ENCODE data around the gene TNRC18. TPM values are rescaled to one million over a fixed set of nuclear protein-coding genes. Genes with fewer than 3 reads are reported as not detected.

The TNRC18 gene
- total and polyA plus RNA-seq, 4 donors: 2.3 to 37.1 (median 20.4) TPM

- TF ChIP-seq ZBTB33 (IDR thresholded peaks at IDR 0.05): no peak
- TF ChIP-seq EGR1 (IDR thresholded peaks at IDR 0.05; ENCODE audit: low read depth in 2 of 2): no peak
- TF ChIP-seq, protein P1, sequence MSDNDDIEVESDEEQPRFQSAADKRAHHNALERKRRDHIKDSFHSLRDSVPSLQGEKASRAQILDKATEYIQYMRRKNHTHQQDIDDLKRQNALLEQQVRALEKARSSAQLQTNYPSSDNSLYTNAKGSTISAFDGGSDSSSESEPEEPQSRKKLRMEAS (IDR thresholded peaks at IDR 0.05): no peak
- TF ChIP-seq NR2F2 (IDR thresholded peaks at IDR 0.05): no peak
- TF ChIP-seq FOXA2 (IDR thresholded peaks at IDR 0.05): no peak
- TF ChIP-seq, protein P2, sequence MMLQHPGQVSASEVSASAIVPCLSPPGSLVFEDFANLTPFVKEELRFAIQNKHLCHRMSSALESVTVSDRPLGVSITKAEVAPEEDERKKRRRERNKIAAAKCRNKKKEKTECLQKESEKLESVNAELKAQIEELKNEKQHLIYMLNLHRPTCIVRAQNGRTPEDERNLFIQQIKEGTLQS (IDR thresholded peaks at IDR 0.05): no peak
- no peak for TF ChIP-seq YY1 (IDR thresholded peaks at IDR 0.05)
- TF ChIP-seq HNF4G (IDR thresholded peaks at IDR 0.05): no peak
Observed at GRCh38 chr7:5442757-5443305, 19.2 kb upstream of the TNRC18 start (continued).

DNA sequence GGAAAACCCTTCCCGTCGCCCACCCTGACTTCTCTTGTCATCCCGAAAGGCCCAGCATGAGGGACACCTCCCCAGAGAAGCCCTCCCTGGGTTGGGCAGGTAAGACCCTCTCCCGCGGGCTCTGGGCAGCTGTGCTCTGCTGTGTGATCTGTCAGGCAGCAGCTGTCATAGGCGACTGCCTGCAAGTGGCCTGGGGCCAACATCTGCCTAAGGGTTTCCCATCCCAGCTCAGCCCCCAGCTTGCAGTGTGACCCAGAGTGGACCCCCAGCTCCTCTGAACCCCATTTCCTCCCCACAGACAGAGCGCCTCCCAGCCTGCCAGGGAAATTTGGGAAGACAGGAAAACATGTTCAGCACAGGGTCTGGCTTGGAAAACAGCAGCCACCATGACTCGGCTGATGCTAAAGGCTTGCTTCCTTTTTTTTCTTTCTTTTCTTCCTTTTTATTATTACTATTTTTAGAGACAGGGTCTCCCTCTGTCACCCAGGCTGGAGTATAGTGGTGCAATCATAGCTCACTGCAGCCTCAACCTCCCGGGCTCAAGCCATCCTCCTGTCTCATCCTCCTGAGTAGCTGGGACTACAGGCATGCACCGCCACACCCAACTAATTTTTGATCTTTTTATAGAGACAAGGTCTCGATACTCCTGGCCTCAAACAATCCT is 18.3 kb upstream of the TNRC18 start:
- no peak for DNase-seq (ENCODE audit: low spot score)
- Histone ChIP-seq H3K4me3 (ENCODE audit: low read depth in 1 of 3, low read length in 3 of 3) (no peak overlapping the region), H3K4me1 (ENCODE audit: control insufficient read depth in 4 of 4, insufficient read depth in 4 of 4, low read length in 3 of 4) (peaks cover 0 to 4% (median 2%) of the 10 kb centered on the region in 4 donors), H3K9ac (ENCODE audit: low read depth in 1 of 2, low read length in 2 of 2) (no peak overlapping the region), H3K27me3 (ENCODE audit: control insufficient read depth in 4 of 4, insufficient read depth in 4 of 4, low read length in 3 of 4) (no peaks in the 10 kb centered on the region), H3K36me3 (ENCODE audit: control insufficient read depth in 4 of 4, insufficient read depth in 3 of 4, low read depth in 1 of 4, low read length in 3 of 4) (no peaks in the 10 kb centered on the region), H3K27ac (ENCODE audit: low read depth in 1 of 2, low read length in 2 of 2) (no peak overlapping the region), H3K9me3 (ENCODE audit: control insufficient read depth in 4 of 4, low read length in 3 of 4) (no peaks in the 10 kb centered on the region)
- 70% methylated on average over 11 of the region's 11 CpGs for WGBS
- TF ChIP-seq REST (IDR thresholded peaks at IDR 0.05): no peak
- no peak for TF ChIP-seq HNF4G (IDR thresholded peaks at IDR 0.05)
- TF ChIP-seq JUND (IDR thresholded peaks at IDR 0.05): no peak
- no peak for TF ChIP-seq TAF1 (conservative IDR thresholded peaks at IDR 0.05)
- no peak for TF ChIP-seq NR2F2 (IDR thresholded peaks at IDR 0.05)
- no peak for TF ChIP-seq FOXA2 (IDR thresholded peaks at IDR 0.05)
- no peak for TF ChIP-seq ZBTB33 (IDR thresholded peaks at IDR 0.05)
- TF ChIP-seq RAD21 (IDR thresholded peaks at IDR 0.05): no peak
- TF ChIP-seq FOXA1 (IDR thresholded peaks at IDR 0.05): no peak

All from liver (tissue), 9 donors.